ENCODE results near the gene ADAP1.

Gene ADAP1

DNA sequence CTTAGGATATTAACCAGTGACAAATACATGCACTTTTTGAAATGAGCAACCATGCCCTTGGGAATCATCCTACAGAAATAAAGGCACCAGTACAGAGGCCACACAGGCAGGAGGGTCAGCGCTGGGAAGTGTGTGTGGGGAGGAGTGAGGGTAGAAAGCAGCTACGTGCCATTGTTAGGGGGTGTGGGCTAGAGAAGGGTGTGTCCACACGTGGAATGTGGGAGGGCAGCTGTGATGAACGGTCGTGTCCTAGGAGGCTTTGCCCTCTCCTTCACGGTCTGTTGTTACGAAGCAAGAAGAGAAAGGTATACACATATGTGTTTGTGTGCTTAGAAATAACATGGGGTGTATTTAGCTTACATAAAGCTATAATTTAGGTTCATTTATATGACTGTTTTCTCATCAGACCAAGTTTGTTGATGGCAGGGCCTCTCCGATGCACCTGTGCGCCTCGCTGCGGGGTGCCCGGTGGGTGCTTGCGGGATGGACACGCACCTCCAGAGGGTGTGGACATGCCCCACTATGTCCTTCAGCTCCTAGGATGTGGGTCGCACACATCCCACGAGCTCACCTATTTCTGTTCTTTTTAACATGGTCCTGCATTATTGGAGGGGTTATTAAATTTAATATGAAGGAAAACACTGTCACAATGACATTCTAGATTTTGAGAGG lies 95.0 kb downstream of the ADAP1 start:
- DNase-seq (ENCODE audit: insufficient read length) (no peak), FAIRE-seq (no peak)
- no peak for TF ChIP-seq POLR2AphosphoS5 (IDR thresholded peaks at IDR 0.05; ENCODE audit: low read depth, low read length)
- no peak for TF ChIP-seq POLR2A (IDR thresholded peaks at IDR 0.05; ENCODE audit: low read depth, low read length)
- TF ChIP-seq TAF1 (IDR thresholded peaks at IDR 0.05; ENCODE audit: borderline replicate concordance, low read depth, low read length), result no peak

DNA sequence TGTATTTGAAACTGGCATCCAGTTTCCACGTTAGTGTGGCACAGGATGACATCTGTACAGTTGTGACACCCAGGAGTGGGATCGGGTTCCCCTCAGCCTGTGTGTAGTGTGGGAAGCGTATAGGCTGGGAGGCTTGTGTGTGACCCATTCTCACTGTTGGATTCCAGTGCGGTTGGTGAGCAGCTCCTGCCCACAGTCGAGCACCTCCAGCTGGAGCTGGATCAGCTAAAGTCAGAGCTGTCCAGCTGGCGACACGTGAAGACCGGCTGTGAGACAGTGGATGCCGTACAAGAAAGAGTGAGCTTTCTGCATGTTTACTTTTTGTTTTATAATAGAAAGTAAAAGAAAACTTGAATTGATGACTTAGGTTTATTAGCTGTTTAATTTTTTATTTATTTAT lies 96.8 kb downstream of the ADAP1 start:
- TF ChIP-seq POLR2AphosphoS5 (IDR thresholded peaks at IDR 0.05; ENCODE audit: low read depth, low read length), result no peak
- TF ChIP-seq TAF1 (IDR thresholded peaks at IDR 0.05; ENCODE audit: borderline replicate concordance, low read depth, low read length), result no peak
- TF ChIP-seq POLR2A (IDR thresholded peaks at IDR 0.05; ENCODE audit: low read depth, low read length), result no peak
- FAIRE-seq, result no peak
- no peak for DNase-seq (ENCODE audit: insufficient read length)

DNA sequence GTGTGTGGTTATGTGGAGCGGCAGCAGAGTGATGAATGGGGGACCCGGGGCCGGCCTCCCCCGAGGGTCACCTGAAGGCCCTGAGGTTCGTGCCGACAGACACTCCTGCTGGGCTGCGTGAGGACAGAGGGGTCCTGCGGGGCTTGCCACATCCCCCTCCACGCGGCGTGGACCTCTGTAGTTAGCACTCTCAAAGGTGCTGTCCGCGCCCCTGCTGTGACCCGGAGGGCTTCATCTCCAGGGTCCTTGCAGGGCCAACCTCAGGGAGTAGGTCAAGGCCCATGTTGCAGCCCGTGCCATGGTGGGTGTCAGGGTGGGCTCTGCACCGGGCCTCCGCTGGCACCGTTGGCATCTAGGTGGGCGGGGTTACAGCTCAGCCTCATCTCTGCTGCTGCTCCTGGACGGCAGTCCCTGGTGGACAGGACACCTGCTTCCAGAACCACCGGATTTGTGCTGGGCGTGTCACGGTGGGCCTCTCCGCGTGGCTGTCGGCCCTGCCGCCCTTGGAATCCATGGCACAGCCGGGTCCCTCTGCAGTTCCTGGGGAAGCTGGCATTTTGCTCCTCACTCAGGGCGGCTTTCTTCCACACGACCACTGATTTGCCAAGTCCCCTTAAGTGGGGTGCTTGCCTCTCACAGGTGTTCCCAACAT lies 97.9 kb downstream of the ADAP1 start:
- FAIRE-seq (no peak), DNase-seq (ENCODE audit: insufficient read length) (no peak)
- TF ChIP-seq POLR2AphosphoS5 (IDR thresholded peaks at IDR 0.05; ENCODE audit: low read depth, low read length) (no peak), TAF1 (IDR thresholded peaks at IDR 0.05; ENCODE audit: borderline replicate concordance, low read depth, low read length) (no peak), POLR2A (IDR thresholded peaks at IDR 0.05; ENCODE audit: low read depth, low read length) (no peak)

DNA sequence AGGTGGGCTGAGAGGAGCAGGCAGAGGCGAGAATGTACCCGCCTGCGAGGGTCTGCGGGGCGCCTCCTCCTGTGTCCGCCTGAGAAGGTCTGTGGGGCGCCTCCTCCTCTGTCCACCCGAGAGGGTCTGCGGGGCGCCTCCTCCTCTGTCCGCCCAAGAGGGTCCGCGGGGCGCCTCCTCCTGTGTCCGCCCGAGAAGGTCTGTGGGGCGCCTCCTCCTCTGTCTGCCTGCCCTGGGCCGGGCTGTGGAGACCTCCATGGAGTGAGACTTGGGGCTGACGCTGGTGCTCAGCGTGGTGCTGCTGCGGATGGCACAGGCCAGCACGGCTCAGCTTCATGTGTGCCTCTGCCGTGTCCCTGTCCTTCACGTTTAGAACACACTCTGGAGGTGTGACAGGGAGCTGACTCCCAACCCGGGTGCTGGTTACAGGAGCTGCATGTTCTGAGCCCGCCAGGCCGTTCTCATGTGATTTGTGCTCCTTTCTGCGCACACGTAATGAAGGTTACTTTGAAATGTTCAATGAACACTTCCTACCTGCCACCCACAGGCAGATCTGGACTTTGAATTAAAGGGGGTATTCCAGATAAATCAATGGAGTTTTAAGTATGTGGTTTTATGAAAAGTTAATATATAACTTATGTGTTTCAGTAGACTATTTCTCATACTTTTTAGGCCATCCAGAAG lies 98.7 kb downstream of the ADAP1 start:
- DNase-seq (ENCODE audit: insufficient read length) (no peak), FAIRE-seq (no peak)
- no peak for TF ChIP-seq POLR2AphosphoS5 (IDR thresholded peaks at IDR 0.05; ENCODE audit: low read depth, low read length)
- no peak for TF ChIP-seq POLR2A (IDR thresholded peaks at IDR 0.05; ENCODE audit: low read depth, low read length)
- TF ChIP-seq TAF1 (IDR thresholded peaks at IDR 0.05; ENCODE audit: borderline replicate concordance, low read depth, low read length), result no peak

- no peak for TF ChIP-seq POLR2A (IDR thresholded peaks at IDR 0.05; ENCODE audit: low read depth, low read length)
- TF ChIP-seq TAF1 (IDR thresholded peaks at IDR 0.05; ENCODE audit: borderline replicate concordance, low read depth, low read length), result no peak
- no peak for TF ChIP-seq POLR2AphosphoS5 (IDR thresholded peaks at IDR 0.05; ENCODE audit: low read depth, low read length)
- DNase-seq (ENCODE audit: insufficient read length), result no peak
- FAIRE-seq, result no peak
Observed at GRCh38 chr7:854118-854775, 100.2 kb downstream of the ADAP1 start.

GRCh38 chr7:853366-854117 lies 100.9 kb downstream of the ADAP1 start:
- DNase-seq (ENCODE audit: insufficient read length) (no peak), FAIRE-seq (no peak)
- TF ChIP-seq TAF1 (IDR thresholded peaks at IDR 0.05; ENCODE audit: borderline replicate concordance, low read depth, low read length) (no peak), POLR2A (IDR thresholded peaks at IDR 0.05; ENCODE audit: low read depth, low read length) (no peak), POLR2AphosphoS5 (IDR thresholded peaks at IDR 0.05; ENCODE audit: low read depth, low read length) (no peak)

GRCh38 chr7:851204-851603 lies 103.3 kb downstream of the ADAP1 start:
- DNase-seq (ENCODE audit: insufficient read length), result no peak
- no peak for FAIRE-seq
- no peak for TF ChIP-seq POLR2A (IDR thresholded peaks at IDR 0.05; ENCODE audit: low read depth, low read length)
- no peak for TF ChIP-seq TAF1 (IDR thresholded peaks at IDR 0.05; ENCODE audit: borderline replicate concordance, low read depth, low read length)
- TF ChIP-seq POLR2AphosphoS5 (IDR thresholded peaks at IDR 0.05; ENCODE audit: low read depth, low read length), result no peak

DNA sequence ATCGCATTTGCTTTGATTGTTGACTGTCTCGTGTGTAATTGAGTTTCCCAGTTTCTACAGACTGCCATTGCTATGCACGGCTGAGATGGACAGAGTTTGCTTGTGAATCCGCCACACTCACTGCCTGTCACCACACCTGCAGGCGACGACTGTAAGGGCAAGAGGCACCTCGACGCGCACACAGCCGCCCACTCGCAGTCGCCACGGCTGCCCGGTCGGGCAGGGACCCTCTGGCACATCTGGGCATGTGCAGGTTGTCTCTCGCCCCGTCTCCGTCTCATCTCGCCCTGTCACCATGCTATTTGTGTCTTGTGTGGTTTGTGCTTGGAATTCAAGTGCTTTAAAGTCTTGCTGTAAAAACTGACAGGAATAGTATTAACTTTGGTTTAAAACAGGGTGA lies 104.7 kb downstream of the ADAP1 start:
- no peak for FAIRE-seq
- no peak for DNase-seq (ENCODE audit: insufficient read length)
- TF ChIP-seq TAF1 (IDR thresholded peaks at IDR 0.05; ENCODE audit: borderline replicate concordance, low read depth, low read length), result no peak
- TF ChIP-seq POLR2AphosphoS5 (IDR thresholded peaks at IDR 0.05; ENCODE audit: low read depth, low read length), result no peak
- TF ChIP-seq POLR2A (IDR thresholded peaks at IDR 0.05; ENCODE audit: low read depth, low read length), result no peak

- no peak for FAIRE-seq
- no peak for DNase-seq (ENCODE audit: insufficient read length)
- no peak for TF ChIP-seq TAF1 (IDR thresholded peaks at IDR 0.05; ENCODE audit: borderline replicate concordance, low read depth, low read length)
- TF ChIP-seq POLR2A (IDR thresholded peaks at IDR 0.05; ENCODE audit: low read depth, low read length), result no peak
- TF ChIP-seq POLR2AphosphoS5 (IDR thresholded peaks at IDR 0.05; ENCODE audit: low read depth, low read length), result no peak
Observed at GRCh38 chr7:849145-849544, 105.3 kb downstream of the ADAP1 start.
